ENCODE measurements around the gene DCD. TPM values are rescaled to one million over a fixed set of nuclear protein-coding genes. Genes with fewer than 3 reads are reported as not detected.

Gene DCD
- polyA plus RNA-seq, 1 donor (not counting 4 experiments of a cell fraction or from before 2014, with no cell fraction given) = not detected

DNA sequence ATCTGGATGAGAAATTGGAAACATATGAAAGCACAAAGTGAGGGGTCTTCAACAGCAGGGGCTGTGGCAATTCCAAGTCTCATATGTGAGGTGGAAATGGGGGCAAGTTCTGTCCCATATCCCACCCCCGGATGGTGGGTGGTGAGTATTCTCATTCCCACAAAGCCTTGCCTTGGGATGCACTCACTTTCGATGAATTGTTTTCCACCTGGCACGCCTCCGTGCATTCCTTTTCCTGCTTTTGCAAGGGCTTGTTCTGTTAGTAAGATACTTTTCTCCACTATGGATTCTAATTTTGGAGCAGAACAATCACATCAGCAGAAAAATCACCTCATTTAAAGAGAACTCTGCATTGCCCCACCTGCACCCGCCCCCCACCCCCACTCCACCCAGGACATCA is 16.6 kb downstream of the DCD start:
- Histone ChIP-seq H3K9me1 (ENCODE audit: control insufficient read depth, extremely low read depth, insufficient read depth, low read length) (no peaks in the 10 kb centered on the region), H3K4me1 (ENCODE audit: control insufficient read depth, extremely low read depth, insufficient read depth, low read length) (no peaks in the 10 kb centered on the region), H3K9ac (ENCODE audit: control insufficient read depth, extremely low read depth, insufficient read depth, low read length) (no peak overlapping the region), H2AFZ (ENCODE audit: control insufficient read depth, low read length) (no peak overlapping the region), H4K20me1 (ENCODE audit: control insufficient read depth, extremely low read depth, insufficient read depth, low read length) (no peaks in the 10 kb centered on the region), H3K36me3 (ENCODE audit: control insufficient read depth in 2 of 2, extremely low read depth in 1 of 2, insufficient read depth in 2 of 2, low read length in 2 of 2) (no peaks in the 10 kb centered on the region), H3K27ac (ENCODE audit: control insufficient read depth, insufficient read depth, low read length) (no peak overlapping the region), H3K27me3 (ENCODE audit: control insufficient read depth, extremely low read depth, insufficient read depth, low read length) (peaks cover 3% of the 10 kb centered on the region), H3K4me2 (ENCODE audit: control insufficient read depth, extremely low read depth, insufficient read depth, low read depth, low read length) (no peak overlapping the region), H3K9me3 (ENCODE audit: control insufficient read depth, low read depth, low read length) (no peaks in the 10 kb centered on the region), H3K79me2 (ENCODE audit: control insufficient read depth, insufficient read depth, low read length) (no peaks in the 10 kb centered on the region), H3K4me3 (ENCODE audit: control insufficient read depth in 2 of 3, extremely low read depth in 1 of 3, insufficient read depth in 2 of 3, low read depth in 1 of 3, low read length in 3 of 3) (no peak overlapping the region)
- FAIRE-seq (no peak), DNase-seq (ENCODE audit: low read depth, low spot score) (no peak)
- dilution Hi-C loops (cut with MboI; ENCODE audit: extremely low pct_ligation_motif_present, low sequenced_read_pairs) = no loop called here
- TF ChIP-seq, protein P1, sequence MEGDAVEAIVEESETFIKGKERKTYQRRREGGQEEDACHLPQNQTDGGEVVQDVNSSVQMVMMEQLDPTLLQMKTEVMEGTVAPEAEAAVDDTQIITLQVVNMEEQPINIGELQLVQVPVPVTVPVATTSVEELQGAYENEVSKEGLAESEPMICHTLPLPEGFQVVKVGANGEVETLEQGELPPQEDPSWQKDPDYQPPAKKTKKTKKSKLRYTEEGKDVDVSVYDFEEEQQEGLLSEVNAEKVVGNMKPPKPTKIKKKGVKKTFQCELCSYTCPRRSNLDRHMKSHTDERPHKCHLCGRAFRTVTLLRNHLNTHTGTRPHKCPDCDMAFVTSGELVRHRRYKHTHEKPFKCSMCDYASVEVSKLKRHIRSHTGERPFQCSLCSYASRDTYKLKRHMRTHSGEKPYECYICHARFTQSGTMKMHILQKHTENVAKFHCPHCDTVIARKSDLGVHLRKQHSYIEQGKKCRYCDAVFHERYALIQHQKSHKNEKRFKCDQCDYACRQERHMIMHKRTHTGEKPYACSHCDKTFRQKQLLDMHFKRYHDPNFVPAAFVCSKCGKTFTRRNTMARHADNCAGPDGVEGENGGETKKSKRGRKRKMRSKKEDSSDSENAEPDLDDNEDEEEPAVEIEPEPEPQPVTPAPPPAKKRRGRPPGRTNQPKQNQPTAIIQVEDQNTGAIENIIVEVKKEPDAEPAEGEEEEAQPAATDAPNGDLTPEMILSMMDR (optimal IDR thresholded peaks at IDR 0.05 in 1 of 3, IDR thresholded peaks at IDR 0.05 in 1 of 3, conservative IDR thresholded peaks at IDR 0.05 in 1 of 3; ENCODE audit: extremely low read depth in 1 of 3, insufficient read depth in 2 of 3, low read length in 3 of 3) = no peak
- no peak for TF ChIP-seq EZH2 (IDR thresholded peaks at IDR 0.05; ENCODE audit: low read length)

DNA sequence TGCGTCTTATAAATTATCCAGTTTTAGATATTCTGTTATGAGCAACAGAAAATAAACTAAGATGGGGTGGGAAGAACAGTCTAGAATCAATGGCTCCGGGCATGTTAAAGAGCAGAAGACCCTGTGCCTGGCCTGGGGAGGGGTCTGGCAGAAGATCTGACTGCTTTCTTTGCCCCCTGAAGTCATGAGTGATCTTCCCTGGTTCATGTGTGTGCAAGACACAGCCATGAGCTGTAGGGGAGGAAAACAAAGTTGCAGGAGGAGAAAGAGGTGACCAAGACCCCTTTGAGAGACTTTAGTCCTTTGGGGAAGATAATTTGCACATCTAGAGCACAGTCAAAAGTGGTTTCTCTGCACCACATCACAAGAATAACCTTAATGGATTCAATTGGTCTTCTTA is 18.2 kb downstream of the DCD start:
- DNase-seq (ENCODE audit: low read depth, low spot score) = no peak
- dilution Hi-C loops (cut with MboI; ENCODE audit: extremely low pct_ligation_motif_present, low sequenced_read_pairs) = no loop called here
- H3K79me2 ChIP-seq (ENCODE audit: control insufficient read depth, insufficient read depth, low read length) = no peaks in the 10 kb centered on the region
- FAIRE-seq = no peak
- no peak overlapping the region for H3K4me3 ChIP-seq (ENCODE audit: control insufficient read depth in 2 of 3, extremely low read depth in 1 of 3, insufficient read depth in 2 of 3, low read depth in 1 of 3, low read length in 3 of 3)
- H3K36me3 ChIP-seq (ENCODE audit: control insufficient read depth in 2 of 2, extremely low read depth in 1 of 2, insufficient read depth in 2 of 2, low read length in 2 of 2) = no peaks in the 10 kb centered on the region
- no peaks in the 10 kb centered on the region for H3K9me1 ChIP-seq (ENCODE audit: control insufficient read depth, extremely low read depth, insufficient read depth, low read length)
- no peaks in the 10 kb centered on the region for H3K9me3 ChIP-seq (ENCODE audit: control insufficient read depth, low read depth, low read length)
- no peak overlapping the region for H3K9ac ChIP-seq (ENCODE audit: control insufficient read depth, extremely low read depth, insufficient read depth, low read length)
- no peak overlapping the region for H3K4me2 ChIP-seq (ENCODE audit: control insufficient read depth, extremely low read depth, insufficient read depth, low read depth, low read length)
- no peak overlapping the region for H2AFZ ChIP-seq (ENCODE audit: control insufficient read depth, low read length)
- TF ChIP-seq EZH2 (IDR thresholded peaks at IDR 0.05; ENCODE audit: low read length) = no peak
- TF ChIP-seq, protein P1 (optimal IDR thresholded peaks at IDR 0.05 in 1 of 3, IDR thresholded peaks at IDR 0.05 in 1 of 3, conservative IDR thresholded peaks at IDR 0.05 in 1 of 3; ENCODE audit: extremely low read depth in 1 of 3, insufficient read depth in 2 of 3, low read length in 3 of 3) = no peak
- no peaks in the 10 kb centered on the region for H4K20me1 ChIP-seq (ENCODE audit: control insufficient read depth, extremely low read depth, insufficient read depth, low read length)
- no peaks in the 10 kb centered on the region for H3K4me1 ChIP-seq (ENCODE audit: control insufficient read depth, extremely low read depth, insufficient read depth, low read length)
- no peak overlapping the region for H3K27ac ChIP-seq (ENCODE audit: control insufficient read depth, insufficient read depth, low read length)
- H3K27me3 ChIP-seq (ENCODE audit: control insufficient read depth, extremely low read depth, insufficient read depth, low read length) = peaks cover 3% of the 10 kb centered on the region

Measured in keratinocyte (primary cell).